ENCODE measurements around the gene PTPRN2. TPM values are rescaled to one million over a fixed set of nuclear protein-coding genes. Genes with fewer than 3 reads are reported as not detected.

PTPRN2 gene
- total RNA-seq, 2 experiments from 2014 or later, result 0.70 TPM; not detected in 1

- H3K4me3 ChIP-seq (ENCODE audit: low read depth, low read length, poor library complexity, severe bottlenecking), result no peak overlapping the region
Observed at GRCh38 chr7:157684157-157684908, 903.3 kb downstream of the PTPRN2 start.

GRCh38 chr7:157683747-157684156 lies 903.9 kb downstream of the PTPRN2 start:
- Histone ChIP-seq H2AFZ (ENCODE audit: low read length) (no peak overlapping the region), H3K4me2 (ENCODE audit: low read length) (no peak overlapping the region), H3K9me3 (ENCODE audit: low read length) (no peaks in the 10 kb centered on the region), H4K20me1 (ENCODE audit: insufficient read depth, low read length) (no peaks in the 10 kb centered on the region), H3K27ac (ENCODE audit: low read depth, low read length, poor library complexity, severe bottlenecking) (no peak overlapping the region), H3K36me3 (ENCODE audit: insufficient read depth, low read length) (no peaks in the 10 kb centered on the region), H3K4me3 (ENCODE audit: low read depth, low read length, poor library complexity, severe bottlenecking) (no peak overlapping the region), H3K4me1 (ENCODE audit: insufficient read depth, low read length, poor library complexity, severe bottlenecking) (no peaks in the 10 kb centered on the region), H3K79me2 (ENCODE audit: insufficient read depth, low read depth, low read length) (no peaks in the 10 kb centered on the region), H3K9me2 (ENCODE audit: insufficient read depth, low read length) (no peaks in the 10 kb centered on the region)
- CTCF ChIA-PET (ENCODE audit: unreplicated experiment), result no interaction called here
- intact Hi-C loops (cut with micrococcal nuclease; ENCODE audit: unreplicated experiment), result loop anchor here (10.0 kb wide), 1 partner anchor 249 kb away; no protein-coding TSS in a partner anchor
- no TSS peak for BruUV-seq (replicated peaks)
- no peak for DNase-seq (ENCODE audit: low spot score)
- TF ChIP-seq, protein P1, sequence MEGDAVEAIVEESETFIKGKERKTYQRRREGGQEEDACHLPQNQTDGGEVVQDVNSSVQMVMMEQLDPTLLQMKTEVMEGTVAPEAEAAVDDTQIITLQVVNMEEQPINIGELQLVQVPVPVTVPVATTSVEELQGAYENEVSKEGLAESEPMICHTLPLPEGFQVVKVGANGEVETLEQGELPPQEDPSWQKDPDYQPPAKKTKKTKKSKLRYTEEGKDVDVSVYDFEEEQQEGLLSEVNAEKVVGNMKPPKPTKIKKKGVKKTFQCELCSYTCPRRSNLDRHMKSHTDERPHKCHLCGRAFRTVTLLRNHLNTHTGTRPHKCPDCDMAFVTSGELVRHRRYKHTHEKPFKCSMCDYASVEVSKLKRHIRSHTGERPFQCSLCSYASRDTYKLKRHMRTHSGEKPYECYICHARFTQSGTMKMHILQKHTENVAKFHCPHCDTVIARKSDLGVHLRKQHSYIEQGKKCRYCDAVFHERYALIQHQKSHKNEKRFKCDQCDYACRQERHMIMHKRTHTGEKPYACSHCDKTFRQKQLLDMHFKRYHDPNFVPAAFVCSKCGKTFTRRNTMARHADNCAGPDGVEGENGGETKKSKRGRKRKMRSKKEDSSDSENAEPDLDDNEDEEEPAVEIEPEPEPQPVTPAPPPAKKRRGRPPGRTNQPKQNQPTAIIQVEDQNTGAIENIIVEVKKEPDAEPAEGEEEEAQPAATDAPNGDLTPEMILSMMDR (conservative IDR thresholded peaks at IDR 0.05; ENCODE audit: low read length), result no peak
- no peak for TF ChIP-seq EZH2phosphoT487 (IDR thresholded peaks at IDR 0.05; ENCODE audit: borderline replicate concordance, low read depth, low read length)
- POLR2A ChIA-PET, result no interaction called here

More at GRCh38 chr7:157684157-157684908, 903.3 kb downstream of the PTPRN2 start:
- H3K9me2 ChIP-seq (ENCODE audit: insufficient read depth, low read length), result no peaks in the 10 kb centered on the region
- POLR2A ChIA-PET, result no interaction called here
- CTCF ChIA-PET (ENCODE audit: unreplicated experiment), result no interaction called here
- no peaks in the 10 kb centered on the region for H3K4me1 ChIP-seq (ENCODE audit: insufficient read depth, low read length, poor library complexity, severe bottlenecking)
- no peak overlapping the region for H3K4me2 ChIP-seq (ENCODE audit: low read length)
- no peak overlapping the region for H3K27ac ChIP-seq (ENCODE audit: low read depth, low read length, poor library complexity, severe bottlenecking)
- no TSS peak for BruUV-seq (replicated peaks)
- no peaks in the 10 kb centered on the region for H4K20me1 ChIP-seq (ENCODE audit: insufficient read depth, low read length)
- no peaks in the 10 kb centered on the region for H3K9me3 ChIP-seq (ENCODE audit: low read length)
- H3K36me3 ChIP-seq (ENCODE audit: insufficient read depth, low read length), result no peaks in the 10 kb centered on the region
- TF ChIP-seq, protein P1 (conservative IDR thresholded peaks at IDR 0.05; ENCODE audit: low read length), result no peak
- no peak for TF ChIP-seq EZH2phosphoT487 (IDR thresholded peaks at IDR 0.05; ENCODE audit: borderline replicate concordance, low read depth, low read length)
- DNase-seq (ENCODE audit: low spot score), result no peak
- no peaks in the 10 kb centered on the region for H3K79me2 ChIP-seq (ENCODE audit: insufficient read depth, low read depth, low read length)
- H2AFZ ChIP-seq (ENCODE audit: low read length), result no peak overlapping the region
- intact Hi-C loops (cut with micrococcal nuclease; ENCODE audit: unreplicated experiment), result loop anchor here (10.0 kb wide), 1 partner anchor 250 kb away; no protein-coding TSS in a partner anchor

All from OCI-LY7 (cell line).